NK-92 (cell line): ENCODE results near the gene VWA7.
"Not testable (repeated sequence)": the region's sequence is repeated elsewhere in the genome, so short reads cannot be mapped to it uniquely, and the experiment has no call there.

ENCODE experiments used
- DNase-seq: peaks from one replicate; lab custom pipeline; 2025; ENCODE audit not compliant: unreplicated experiment; lab: John Stamatoyannopoulos, UW

VWA7 gene

DNA sequence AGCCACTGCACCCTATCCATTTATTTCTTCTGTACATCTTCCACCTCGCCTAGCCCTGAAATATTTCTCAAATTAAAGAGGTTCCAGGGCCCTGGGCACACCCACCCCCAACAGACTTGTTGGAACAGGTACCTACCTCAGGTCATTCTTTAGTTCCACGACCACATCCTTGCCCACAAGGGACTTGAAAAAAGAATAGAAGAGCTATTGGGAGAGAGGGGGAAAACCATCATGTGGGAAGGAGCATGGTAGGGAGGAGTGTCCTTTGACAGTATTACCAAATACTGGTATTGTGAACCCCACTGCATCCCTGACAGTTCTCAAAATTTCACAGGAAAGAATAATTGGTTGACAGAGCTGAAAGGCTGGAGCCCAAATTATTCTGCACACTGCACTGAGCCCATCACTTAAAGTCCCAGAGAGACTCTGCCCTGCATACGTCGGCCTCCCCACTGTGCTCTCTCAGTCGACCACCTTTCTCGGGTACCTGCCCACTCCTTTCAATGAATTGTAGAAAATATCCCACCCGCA lies 28.9 kb upstream of the VWA7 start:
- DNase-seq = no peak

DNA sequence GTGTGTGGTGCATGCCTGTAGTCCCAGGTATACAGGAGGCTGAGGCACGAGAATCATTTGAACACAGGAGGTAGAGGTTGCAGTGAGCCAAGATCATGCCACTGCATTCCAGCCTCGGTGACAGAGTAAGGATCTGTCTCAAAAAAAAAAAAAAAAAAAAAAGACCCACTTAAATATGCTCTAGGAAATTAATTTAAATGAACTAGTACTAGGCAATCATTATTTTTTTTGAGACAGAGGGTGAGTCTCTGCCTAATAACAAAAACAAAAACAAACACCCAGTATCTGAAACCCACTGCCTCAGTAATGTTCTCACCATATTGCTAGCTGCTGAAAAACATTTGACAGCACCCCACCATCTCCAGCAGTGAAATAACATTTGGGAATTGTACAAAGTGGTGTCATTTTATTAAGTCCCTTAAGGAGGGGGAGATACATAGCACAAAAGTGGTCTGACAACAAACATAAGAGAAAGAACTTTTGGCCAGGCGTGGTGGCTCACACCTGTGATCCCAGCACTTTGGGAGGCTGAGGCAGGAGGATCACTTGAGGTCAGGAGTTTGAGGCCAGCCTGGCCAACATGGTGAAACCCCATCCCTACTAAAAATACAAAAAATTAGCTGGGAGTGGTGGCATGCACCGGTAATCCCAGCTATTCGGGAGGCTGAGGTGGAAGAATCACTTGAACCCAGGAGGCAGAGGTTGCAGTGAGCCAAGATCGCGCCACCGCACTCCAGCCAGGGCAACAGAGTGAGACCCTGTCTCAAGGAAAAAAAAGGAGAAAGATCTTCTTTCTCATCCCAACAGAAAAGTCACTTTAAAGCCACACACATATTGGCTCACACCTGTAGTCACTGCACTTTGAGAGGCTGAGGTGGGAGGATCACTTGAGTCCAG lies 24.2 kb upstream of the VWA7 start:
- DNase-seq = not testable (repeated sequence)

DNA sequence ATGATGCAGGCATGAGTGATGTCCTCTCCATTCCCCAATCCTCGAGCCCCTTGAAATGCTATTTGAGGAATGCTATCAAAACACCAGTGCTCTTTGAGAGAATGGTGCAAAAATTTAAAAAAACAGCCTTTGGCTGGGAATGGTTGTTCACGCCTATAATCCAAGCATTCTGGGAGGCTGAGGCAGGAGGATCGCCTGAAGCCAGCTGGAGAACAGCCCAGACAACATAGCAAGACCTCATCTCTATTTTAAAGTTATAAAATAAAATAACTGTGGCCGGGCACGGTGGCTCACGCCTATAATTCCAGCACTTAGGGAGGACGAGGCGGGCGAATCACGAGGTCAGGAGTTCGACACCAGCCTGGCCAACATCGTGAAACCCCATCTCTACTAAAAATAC lies 22.7 kb upstream of the VWA7 start:
- no peak for DNase-seq

DNA sequence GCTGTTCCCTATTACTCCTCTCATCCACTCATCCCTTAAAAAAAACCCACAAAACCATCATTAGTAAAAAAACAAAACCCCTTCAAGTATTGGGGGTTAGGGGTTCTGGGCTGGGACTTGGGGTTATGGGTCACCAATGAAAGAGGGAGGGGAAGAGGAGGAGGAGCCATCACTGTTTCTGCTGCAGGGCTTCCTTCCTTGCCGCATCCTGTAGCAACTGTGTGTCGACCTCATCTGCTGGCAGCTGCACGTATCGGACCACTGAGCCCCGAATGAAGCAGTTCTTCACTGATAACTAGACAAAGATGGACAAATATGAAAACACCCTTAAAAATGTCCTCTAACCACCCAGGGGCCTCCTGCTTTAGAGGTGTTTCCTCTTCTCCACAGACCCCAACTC lies 20.5 kb upstream of the VWA7 start:
- DNase-seq = no peak

DNA sequence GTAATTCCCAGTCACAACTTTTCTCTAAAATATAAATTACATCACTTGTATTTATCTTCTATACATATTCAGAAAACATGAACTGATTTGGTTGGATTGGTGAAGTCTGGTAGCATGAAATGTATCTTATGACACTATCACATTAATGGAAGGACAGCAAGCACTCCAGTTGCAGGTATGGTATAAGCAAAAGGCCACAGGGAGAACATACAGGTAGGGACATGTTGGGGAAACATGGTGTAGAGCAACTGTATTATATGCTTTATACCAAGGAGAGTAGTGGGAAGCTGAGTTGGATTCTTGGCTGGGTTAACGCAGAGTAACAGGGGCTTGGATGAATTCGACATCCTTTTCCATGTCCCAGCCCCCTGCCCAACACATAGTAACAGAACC lies 19.9 kb upstream of the VWA7 start:
- no peak for DNase-seq

DNA sequence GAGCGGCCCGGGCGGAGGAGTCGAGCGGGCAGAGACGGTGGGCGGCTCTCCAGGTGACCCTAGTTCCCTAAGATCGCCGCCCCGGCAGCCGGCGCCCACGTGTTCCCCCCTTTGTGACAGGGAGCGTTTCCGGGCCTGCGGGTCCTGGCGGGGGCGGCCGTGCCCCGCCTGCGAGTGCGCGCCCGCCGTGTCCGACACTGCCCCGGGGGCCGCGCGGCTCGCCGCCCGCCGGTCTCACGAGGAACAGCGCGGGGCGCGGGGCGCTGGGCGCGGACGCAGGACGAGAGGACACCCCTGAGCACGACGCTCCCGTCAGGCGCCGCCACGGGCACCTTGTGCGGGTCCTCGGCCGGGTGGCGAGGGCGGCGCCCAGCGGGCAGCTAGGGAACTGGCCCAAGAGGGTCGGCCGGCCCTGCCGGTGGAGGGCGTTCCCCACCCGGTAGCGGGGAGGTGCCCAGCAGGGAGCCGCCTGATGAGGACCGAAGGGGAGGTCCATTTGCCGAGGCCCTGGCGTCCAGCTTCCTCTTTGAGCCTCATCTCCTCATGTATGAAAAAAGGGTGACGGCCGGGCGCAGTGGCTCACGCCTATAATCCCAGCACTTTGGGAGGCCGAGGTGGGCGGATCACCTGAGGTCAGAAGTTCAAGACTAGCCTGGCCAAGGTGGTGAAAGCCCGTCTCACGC lies 18.6 kb upstream of the VWA7 start, which contains the start of gene VARS1:
Gene VARS1 (minus strand): TSS at position 137 of the 683 bp plus-strand sequence. CDS start 535 bp downstream, outside the sequence.
- DNase-seq = no peak

DNA sequence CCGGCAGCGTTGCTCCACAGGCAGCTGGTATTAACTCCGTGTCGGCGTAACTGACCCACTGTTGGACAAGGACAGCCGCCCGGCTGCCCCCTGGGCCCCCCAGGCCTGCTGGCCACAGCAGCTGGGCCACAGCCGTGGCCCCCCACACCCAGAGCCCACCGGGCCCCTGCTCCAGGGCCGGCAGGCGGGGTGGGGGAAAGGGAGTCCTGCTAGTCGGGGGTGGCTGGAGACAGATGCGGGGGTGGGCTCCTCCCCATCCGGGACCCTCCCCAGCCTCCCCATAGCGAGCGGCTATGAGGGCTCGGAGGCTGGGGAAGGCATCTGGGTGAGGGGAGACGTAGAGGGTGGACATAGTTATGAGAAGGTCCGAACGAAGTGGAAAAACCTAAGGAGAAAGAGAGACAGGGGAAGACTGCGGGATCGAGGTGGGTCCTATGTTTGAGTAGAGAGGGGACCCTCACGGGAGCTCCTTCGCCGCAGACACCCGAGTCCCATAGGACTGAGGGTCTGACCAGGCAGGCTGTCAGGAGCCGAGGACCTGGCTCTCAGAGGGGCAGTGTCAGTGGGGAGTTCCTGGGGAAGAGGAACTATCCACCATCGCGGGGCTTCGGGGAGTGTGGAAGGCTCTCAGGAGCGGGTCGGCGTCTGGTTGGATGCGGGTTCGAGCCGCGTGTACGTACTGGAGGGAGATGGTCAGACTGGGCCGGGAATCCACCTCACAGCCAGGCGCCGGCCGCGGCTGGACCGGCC lies 17.9 kb upstream of the VWA7 start:
- DNase-seq = no peak

DNA sequence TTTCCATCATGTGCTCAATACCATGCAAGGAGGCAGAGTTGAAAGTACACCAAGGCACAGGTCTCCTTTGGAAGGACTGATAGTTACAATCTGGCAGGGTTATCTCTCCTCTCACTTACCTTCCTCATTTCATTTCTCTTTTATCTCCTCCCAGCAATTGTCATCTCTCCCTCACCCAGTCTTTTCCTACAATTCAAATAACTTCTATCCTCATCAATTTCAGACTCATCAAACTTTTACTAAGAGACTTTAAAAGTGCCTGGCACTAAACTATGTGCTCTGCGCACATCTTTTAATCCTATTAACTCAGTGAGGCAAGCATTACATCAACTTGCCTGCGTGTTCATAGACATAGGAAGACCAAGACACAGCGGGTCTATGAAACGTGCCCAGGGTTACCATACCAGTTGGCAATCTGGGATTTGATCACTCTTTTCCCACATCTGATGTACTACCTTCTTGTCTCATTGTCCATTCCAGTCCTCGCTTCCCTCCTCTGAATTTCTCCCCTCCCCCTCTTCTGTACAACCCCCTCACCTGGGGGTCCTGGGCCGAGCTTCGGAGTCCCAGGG lies 17.3 kb upstream of the VWA7 start:
- DNase-seq = no peak

DNA sequence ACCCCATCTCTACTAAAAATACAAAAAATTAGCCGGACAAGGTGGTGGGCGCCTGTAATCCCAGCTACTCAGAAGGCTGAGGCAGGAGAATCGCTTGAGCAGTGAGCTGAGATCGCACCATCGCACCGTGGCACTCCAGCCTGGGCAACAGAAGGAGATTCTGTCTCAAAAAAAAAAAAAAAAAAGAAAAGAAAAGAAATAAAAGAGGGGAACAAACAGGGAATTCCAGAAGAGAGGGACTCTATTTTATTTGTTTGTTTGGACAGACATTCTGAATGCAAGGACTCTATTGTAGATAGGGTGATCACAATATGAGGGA lies 16.8 kb upstream of the VWA7 start:
- not testable (repeated sequence) for DNase-seq

DNA sequence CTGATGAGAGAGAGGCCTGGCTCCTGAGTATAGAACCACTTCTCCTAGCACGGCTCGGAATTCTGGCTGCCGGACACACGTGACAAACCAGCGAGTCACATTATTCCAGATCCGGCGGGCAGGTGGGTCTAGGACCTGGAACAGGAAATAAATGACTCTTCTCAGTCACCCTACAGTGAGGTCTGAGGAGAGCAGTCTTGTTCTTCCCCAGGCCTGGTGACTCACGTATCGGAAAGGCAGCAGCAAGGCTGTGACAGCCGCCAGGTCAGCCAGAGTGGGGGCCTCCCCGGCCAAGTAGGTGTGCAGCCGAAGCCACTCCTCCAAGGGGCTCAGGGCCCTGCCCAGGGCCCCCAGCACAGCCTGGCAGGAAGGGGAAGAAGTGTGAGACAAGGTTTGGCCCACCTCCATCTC lies 15.6 kb upstream of the VWA7 start:
- no peak for DNase-seq

DNA sequence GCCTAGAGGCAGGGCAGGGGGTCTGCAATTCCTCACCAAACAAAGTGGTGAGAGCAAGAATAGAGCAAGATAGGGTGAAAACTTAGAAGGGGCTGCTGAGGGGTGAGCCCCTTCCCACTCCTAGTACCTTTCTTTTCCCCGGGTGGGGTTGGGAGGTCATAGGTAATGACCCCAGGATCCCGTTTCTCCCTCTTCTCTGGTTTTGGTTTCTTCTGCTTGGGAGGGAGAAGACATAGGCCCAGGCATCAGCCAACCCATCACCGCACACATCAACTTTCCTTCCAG lies 14.9 kb upstream of the VWA7 start:
- no peak for DNase-seq

DNA sequence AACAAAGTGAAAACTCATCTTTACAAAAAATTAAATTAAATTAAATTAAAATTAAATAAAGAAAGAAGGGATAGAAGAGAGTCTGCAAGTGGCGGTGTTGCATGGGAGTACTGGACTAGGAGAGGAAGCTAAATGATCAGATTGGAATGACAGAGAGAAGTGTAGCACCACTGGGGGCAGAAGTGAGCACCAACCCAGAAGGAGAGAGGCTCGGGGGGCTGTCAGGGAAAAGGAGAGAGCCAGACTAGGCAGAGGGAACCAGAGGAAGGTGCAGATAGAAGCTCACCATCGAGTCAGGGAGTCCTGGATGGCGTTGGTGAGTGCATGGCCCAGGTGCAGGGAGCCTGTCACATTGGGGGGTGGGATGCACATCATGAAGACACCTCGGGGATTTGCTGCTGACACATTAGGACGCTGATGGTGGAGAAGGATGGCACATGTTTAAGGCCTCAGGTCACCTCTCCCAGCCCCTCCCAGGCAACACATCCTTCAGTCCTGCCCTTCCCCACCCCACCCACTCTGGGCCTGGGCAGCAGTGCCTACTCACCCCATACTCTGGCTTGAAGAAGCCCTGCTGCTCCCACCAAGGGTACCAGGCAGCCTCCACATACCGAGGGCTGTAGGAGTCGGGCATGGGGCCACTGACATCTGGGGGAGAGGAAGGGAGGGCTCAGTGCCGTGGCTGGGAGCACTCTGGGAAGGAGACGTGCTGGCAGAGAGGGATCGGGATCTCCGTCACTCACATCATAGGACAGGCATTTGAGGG lies 14.4 kb upstream of the VWA7 start:
- DNase-seq = no peak

DNA sequence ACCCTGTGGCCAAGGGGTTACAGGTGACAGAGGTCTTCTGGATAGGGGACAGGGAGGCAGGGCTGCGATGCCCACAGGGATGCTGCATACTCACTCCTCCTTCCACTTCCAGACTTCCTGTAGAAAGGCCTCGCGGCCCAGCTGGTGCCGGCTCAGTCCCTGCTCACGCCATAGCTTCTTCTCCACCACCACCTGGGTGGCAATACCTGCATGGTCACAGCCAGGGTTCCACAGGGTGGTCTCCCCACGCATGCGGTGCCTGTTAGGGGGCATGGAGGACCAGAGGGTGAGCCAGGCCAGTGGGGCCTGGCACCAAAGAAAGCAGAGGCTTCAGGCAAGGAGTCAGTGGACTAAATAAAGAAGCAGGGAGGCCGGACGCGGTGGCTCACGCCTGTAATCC lies 8.3 kb upstream of the VWA7 start:
- no peak for DNase-seq

DNA sequence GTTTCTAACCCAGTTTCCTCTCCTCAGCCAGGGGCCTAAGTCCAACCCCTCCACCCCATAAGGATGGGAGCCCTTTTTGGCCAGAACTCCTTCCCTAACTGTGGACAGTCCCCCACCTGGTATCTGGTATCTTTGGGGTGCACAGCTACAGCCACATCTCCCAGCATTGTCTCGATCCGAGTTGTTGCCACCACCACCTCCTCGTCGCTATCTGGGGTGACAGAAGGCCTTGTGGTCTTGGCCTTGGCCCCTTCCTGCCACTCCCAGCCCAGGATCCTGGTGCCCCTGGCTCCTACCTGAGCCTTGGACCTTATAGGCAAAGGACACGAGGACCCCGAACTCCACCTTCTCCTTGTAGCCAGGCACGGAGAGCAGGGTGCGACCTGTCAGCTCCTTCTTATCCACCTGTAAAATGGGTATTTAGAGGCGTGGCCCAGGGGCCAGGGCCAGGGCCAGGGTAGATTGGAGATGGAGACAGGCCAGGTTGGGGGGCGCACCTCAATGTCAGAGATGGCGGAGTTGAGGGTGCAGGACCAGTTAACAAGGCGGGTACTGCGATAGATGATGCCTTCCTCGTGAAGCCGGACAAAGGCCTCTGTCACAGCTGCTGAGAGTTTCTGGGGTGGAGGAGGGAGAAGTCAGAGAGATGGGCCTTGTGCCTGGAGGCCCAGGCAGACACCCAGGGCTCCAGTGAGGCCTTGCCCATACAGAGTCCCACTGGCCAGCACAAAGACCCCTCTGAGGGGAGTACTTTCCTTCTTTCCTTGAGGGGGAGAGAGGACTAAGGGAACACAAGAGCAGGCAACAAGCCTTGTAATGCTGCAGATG lies 7.2 kb upstream of the VWA7 start:
- no peak for DNase-seq

DNA sequence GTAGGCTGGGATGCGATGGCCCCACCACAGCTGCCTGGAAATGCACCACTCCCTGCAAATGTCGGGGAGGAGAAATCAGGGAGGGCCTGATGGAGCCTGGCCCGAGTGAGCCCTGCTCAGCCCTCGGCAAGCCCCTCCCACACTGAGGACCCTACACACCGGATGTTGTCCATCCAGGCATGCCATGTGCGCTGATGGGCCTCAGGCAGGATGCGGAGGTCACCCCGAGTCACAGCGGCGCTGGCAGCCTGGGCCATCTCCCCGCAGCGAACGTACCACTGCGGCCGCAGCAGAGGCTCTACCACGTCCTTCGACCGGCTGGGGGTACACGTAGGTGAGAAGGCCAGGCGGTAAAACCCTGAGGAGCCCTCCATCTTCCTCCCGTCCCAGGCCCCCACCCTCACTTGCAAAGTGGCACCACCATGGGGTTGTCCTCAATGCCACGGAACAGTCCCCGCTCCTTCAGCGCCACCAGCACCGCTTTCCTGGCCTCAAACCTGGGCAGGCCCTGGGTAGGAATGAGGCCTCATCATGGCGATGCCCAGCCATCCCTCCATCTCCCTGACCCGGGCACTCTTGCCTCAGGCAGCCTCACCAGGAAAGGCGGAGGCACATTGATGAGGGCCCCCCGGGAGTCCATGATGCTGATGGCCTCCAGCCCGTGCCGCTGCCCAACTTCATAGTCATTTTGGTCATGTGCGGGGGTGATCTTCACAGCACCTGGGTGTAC lies 5.2 kb upstream of the VWA7 start:
- DNase-seq = no peak

DNA sequence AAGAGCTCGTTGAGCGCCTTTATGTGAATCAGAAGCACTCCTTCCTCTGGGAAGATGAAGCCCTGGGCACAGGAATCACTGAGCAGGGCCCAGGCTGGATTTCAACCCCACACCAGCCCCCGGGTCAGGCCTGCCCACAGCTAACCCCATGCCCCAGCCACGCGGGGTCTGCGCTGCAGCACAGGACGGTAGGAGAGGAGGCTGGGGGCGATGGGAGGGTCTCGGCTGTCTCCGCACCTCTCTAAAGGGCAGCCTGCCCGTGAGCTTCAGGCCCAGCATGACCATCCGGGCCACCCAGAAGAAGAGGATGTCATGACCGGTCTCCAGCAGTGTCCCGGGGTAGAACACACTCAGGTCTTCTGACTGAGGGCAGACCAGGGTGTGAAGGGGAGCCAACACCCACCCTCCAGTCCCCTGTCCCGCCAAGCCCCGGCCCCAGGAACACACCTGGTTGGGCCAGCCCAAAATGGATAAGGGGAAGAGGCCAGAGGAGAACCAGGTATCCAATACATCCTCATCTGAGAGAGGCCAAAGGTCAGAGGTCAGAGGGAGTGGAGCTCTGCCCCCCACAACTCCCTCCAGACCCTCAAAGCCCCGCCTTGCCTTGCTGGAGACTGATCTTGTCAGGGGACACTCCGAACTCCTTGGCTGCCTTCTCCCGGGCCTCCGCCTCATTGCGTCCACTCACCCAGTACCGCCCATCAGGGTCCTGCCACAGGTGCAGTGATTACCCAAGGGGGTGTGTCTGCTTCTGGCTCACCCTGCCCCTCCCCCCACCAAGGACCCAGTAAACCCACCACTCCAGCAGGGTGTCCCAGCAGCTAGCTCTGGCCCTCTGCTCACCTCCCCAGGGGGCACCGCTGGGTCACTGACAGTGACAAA lies 4.4 kb upstream of the VWA7 start:
- no peak for DNase-seq

DNA sequence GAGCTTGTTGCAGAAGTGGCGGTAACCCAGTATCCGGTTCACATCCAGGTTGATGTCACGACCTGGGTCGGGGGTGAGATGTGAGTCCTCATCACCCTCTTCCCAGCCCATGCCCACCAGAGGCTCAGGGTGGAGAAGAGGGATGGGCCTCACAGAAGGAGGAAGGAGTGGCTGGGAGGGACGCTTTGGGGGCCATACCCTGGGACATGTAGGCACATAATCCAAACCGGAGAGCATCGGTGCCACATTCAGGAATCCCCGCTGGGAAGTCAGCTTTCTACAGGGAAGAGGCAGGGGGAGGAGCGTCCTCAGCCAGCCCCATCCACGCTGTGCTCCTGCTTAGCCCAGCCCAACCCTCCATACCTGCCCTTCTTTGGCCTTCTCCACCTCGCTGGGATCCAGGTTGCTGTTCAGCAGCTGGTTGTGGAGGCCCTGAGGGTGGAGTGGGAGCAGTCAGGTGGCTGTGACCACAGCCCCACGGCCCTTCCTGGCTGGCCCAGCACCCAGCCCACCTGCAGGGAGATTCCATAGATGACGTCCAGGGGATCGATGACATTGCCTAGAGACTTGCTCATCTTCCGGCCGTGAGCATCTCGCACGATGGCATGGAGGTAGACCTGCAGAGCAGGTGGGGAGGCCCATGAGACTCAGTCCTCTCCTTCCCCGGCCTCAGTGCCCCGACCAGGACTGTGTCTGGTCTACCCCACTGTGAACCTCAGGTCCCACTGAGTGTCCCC lies 3.5 kb upstream of the VWA7 start:
- no peak for DNase-seq

DNA sequence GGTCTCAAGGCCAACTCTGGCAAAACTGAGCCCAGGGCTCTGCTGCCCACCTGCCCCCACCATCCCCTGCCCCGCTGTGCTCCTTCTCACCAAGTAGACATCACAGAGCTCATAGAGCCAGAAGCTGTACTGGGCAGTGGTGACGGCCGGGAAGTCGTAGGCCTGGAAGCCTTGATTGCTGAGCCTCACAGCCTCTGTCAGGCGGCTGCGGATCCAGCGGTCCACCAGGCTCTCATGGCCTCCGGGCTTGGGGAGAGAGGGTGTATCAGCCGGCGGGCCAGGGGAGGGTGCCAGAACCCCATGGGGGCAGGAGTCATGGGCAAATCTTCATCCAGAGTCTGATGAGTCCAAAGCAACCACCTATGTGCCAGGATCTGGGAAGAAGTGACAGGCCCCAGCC lies 2.8 kb upstream of the VWA7 start:
- DNase-seq = no peak
